CD4-positive, alpha-beta T cell treated with Interleukin-4 for 4 hours (primary cell): Measurements from ENCODE around the gene HEPHL1.
"Not testable (repeated sequence)": the region's sequence is repeated elsewhere in the genome, so short reads cannot be mapped to it uniquely, and the experiment has no call there.

Source experiments
- DNase-seq: peaks from one replicate; pipeline ENCODE4 v3.0.0-alpha.2; 2020

HEPHL1 gene

GRCh38 chr11:94153320-94153719 is 132.2 kb downstream of the HEPHL1 start:
- DNase-seq, result no peak

- DNase-seq, result no peak
Measured at GRCh38 chr11:94154095-94154856, 133.1 kb downstream of the HEPHL1 start.

- not testable (repeated sequence) for DNase-seq
Measured at GRCh38 chr11:94157339-94157738, 136.2 kb downstream of the HEPHL1 start.
